KOPT-K1 (cell line): ENCODE data around the gene TOPBP1.
A peak's percentile ranks its signal among the peaks of the same experiment; 100 is the strongest.

Experiments
- H3K27ac ChIP-seq: fragments of 200-600 bp; sonication (generic); 2 replicates; pipeline ENCODE4 v1.5.1; 2016; ENCODE audit warnings: antibody characterized with exemption, mild to moderate bottlenecking, low read depth, low read length; ENCODE audit not compliant: poor library complexity, severe bottlenecking
- H3K36me3 ChIP-seq: fragments of 200-600 bp; sonication (generic); 2 replicates; pipeline ENCODE4 v1.5.1; 2017; ENCODE audit warnings: antibody characterized with exemption, mild to moderate bottlenecking, low read length, moderate library complexity; ENCODE audit not compliant: insufficient read depth
- H3K9me3 ChIP-seq: fragments of 200-600 bp; sonication (generic); 2 replicates; pipeline ENCODE4 v1.5.1; 2017; ENCODE audit warnings: antibody characterized with exemption, low read length, mild to moderate bottlenecking; ENCODE audit not compliant: insufficient read depth, poor library complexity, severe bottlenecking

Gene TOPBP1

GRCh38 chr3:133661454-133662277 is at the start of gene TOPBP1:
Gene TOPBP1, minus strand, starts transcription at chr3:133661941. Its CDS starts 814 bp downstream, at chr3:133661127.
- peak within 1 kb of the TSS; percentile 97 for H3K27ac ChIP-seq
- H3K9me3 ChIP-seq: no peaks in the 10 kb centered on the region
- peaks cover 37% of the 10 kb centered on the region for H3K36me3 ChIP-seq

GRCh38 chr3:133711013-133711412 is 49.3 kb upstream of the TOPBP1 start:
- Histone ChIP-seq H3K36me3 (no peaks in the 10 kb centered on the region), H3K27ac (no peak overlapping the region), H3K9me3 (no peaks in the 10 kb centered on the region)

- Histone ChIP-seq H3K27ac (no peak overlapping the region), H3K9me3 (no peaks in the 10 kb centered on the region), H3K36me3 (no peaks in the 10 kb centered on the region)
These were observed 47.5 kb upstream of the TOPBP1 start for GRCh38 chr3:133709139-133709750.

- H3K27ac ChIP-seq: no peak overlapping the region
- no peaks in the 10 kb centered on the region for H3K9me3 ChIP-seq
- no peaks in the 10 kb centered on the region for H3K36me3 ChIP-seq
These were observed 44.3 kb upstream of the TOPBP1 start for GRCh38 chr3:133706033-133706432.

GRCh38 chr3:133703915-133704314 is 42.2 kb upstream of the TOPBP1 start:
- Histone ChIP-seq H3K9me3 (no peaks in the 10 kb centered on the region), H3K27ac (no peak overlapping the region), H3K36me3 (no peaks in the 10 kb centered on the region)

GRCh38 chr3:133701435-133702358 is 40.0 kb upstream of the TOPBP1 start:
- no peaks in the 10 kb centered on the region for H3K36me3 ChIP-seq
- H3K27ac ChIP-seq: no peak overlapping the region
- H3K9me3 ChIP-seq: no peaks in the 10 kb centered on the region

- Histone ChIP-seq H3K9me3 (no peaks in the 10 kb centered on the region), H3K36me3 (no peaks in the 10 kb centered on the region), H3K27ac (no peak overlapping the region)
These were observed 38.6 kb upstream of the TOPBP1 start for GRCh38 chr3:133700351-133700750.

GRCh38 chr3:133699903-133700302 is 38.2 kb upstream of the TOPBP1 start:
- no peaks in the 10 kb centered on the region for H3K36me3 ChIP-seq
- H3K27ac ChIP-seq: no peak overlapping the region
- no peaks in the 10 kb centered on the region for H3K9me3 ChIP-seq

- Histone ChIP-seq H3K27ac (no peak overlapping the region), H3K9me3 (no peaks in the 10 kb centered on the region), H3K36me3 (no peaks in the 10 kb centered on the region)
These were observed 37.7 kb upstream of the TOPBP1 start for GRCh38 chr3:133699467-133699866.

- H3K36me3 ChIP-seq: no peaks in the 10 kb centered on the region
- H3K27ac ChIP-seq: no peak overlapping the region
- no peaks in the 10 kb centered on the region for H3K9me3 ChIP-seq
These were observed 36.2 kb upstream of the TOPBP1 start for GRCh38 chr3:133697960-133698359.

- H3K9me3 ChIP-seq: no peaks in the 10 kb centered on the region
- no peaks in the 10 kb centered on the region for H3K36me3 ChIP-seq
- H3K27ac ChIP-seq: no peak overlapping the region
These were observed 33.9 kb upstream of the TOPBP1 start for GRCh38 chr3:133695560-133696171.

- Histone ChIP-seq H3K27ac (no peak overlapping the region), H3K36me3 (no peaks in the 10 kb centered on the region), H3K9me3 (no peaks in the 10 kb centered on the region)
These were observed 32.8 kb upstream of the TOPBP1 start for GRCh38 chr3:133694288-133695268.

- no peaks in the 10 kb centered on the region for H3K36me3 ChIP-seq
- no peaks in the 10 kb centered on the region for H3K9me3 ChIP-seq
These were observed 32.1 kb upstream of the TOPBP1 start for GRCh38 chr3:133693821-133694220.

GRCh38 chr3:133692759-133693158 is 31.0 kb upstream of the TOPBP1 start:
- Histone ChIP-seq H3K36me3 (no peaks in the 10 kb centered on the region), H3K9me3 (no peaks in the 10 kb centered on the region), H3K27ac (no peak overlapping the region)

More at GRCh38 chr3:133693821-133694220, 32.1 kb upstream of the TOPBP1 start:
- H3K27ac ChIP-seq: no peak overlapping the region
